Uterus (tissue), 2 donors: ENCODE data around the gene EPN1.

Experiments used
- POLR2A ChIP-seq, 2 donors: fragments of 450-650 bp; IDR thresholded peaks; one replicate each; pipeline ENCODE4 v1.6.1; 2016; ENCODE audit warnings: antibody characterized with exemption in 2 of 2, mild to moderate bottlenecking in 1 of 2, moderate library complexity in 1 of 2
- TF ChIP-seq, protein P1 (sequence below), 4 experiments: fragments of 200-600 bp in 2 of 4; fragments of 450-650 bp in 2 of 4; sonication (generic) in 2 of 4; IDR thresholded peaks; one replicate each; pipeline ENCODE4 v1.5.1; 2016 to 2019; ENCODE audit warnings: antibody characterized with exemption in 4 of 4, mild to moderate bottlenecking in 2 of 4, moderate library complexity in 1 of 4

DNA sequence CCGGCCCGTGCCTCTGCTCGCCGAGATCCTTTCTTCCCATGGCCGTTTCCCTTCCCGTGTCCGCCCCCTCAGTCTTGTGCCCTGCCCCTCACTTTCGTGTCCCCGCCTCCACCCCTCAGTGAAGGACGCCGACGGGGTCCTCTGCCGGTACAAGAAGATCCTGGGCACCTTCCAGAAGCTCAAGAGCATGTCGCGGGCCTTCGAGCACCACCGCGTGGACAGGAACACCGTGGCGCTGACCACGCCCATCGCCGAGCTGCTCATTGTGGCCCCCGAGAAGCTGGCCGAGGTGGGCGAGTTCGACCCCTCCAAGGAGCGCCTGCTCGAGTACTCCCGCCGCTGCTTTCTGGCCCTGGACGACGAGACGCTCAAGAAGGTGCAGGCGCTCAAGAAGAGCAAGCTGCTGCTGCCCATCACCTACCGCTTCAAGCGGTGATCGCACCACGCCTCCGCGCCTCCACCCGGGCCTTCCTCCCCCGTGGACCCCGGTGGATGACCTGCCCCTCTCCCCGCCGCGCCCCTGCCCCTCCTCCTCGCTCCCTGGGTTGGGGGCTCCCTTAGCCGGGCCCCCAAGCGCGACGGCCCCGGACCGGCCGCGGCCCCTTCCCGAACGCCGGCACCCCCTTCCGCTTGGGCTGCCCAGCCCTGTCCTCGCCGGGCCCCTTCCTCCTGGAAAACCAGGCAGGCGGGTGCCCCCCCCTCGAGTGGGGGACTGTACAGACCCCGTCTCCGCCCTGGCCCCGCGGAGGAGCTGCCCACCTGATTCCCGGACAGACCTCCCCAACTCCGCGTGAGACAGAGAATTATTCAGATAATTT, 22.5 kb upstream of the EPN1 start:
- TF ChIP-seq, protein P1, sequence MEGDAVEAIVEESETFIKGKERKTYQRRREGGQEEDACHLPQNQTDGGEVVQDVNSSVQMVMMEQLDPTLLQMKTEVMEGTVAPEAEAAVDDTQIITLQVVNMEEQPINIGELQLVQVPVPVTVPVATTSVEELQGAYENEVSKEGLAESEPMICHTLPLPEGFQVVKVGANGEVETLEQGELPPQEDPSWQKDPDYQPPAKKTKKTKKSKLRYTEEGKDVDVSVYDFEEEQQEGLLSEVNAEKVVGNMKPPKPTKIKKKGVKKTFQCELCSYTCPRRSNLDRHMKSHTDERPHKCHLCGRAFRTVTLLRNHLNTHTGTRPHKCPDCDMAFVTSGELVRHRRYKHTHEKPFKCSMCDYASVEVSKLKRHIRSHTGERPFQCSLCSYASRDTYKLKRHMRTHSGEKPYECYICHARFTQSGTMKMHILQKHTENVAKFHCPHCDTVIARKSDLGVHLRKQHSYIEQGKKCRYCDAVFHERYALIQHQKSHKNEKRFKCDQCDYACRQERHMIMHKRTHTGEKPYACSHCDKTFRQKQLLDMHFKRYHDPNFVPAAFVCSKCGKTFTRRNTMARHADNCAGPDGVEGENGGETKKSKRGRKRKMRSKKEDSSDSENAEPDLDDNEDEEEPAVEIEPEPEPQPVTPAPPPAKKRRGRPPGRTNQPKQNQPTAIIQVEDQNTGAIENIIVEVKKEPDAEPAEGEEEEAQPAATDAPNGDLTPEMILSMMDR (IDR thresholded peaks at IDR 0.05): no peak
- no peak for TF ChIP-seq POLR2A (IDR thresholded peaks at IDR 0.05)
